ENCODE results near the gene MRPL40.
A peak's percentile ranks its signal among the peaks of the same experiment; 100 is the strongest.
"Not testable (repeated sequence)": the region's sequence is repeated elsewhere in the genome, so short reads cannot be mapped to it uniquely, and the experiment has no call there.

Gene MRPL40

GRCh38 chr22:19440411-19441195 is 8.3 kb downstream of the MRPL40 start:
- DNase-seq (ENCODE audit: low read depth), result no peak

GRCh38 chr22:19442166-19442565 is 9.8 kb downstream of the MRPL40 start:
- DNase-seq (ENCODE audit: low read depth), result no peak

GRCh38 chr22:19443544-19444211 is 11.3 kb downstream of the MRPL40 start:
- no peak for DNase-seq (ENCODE audit: low read depth)

DNA sequence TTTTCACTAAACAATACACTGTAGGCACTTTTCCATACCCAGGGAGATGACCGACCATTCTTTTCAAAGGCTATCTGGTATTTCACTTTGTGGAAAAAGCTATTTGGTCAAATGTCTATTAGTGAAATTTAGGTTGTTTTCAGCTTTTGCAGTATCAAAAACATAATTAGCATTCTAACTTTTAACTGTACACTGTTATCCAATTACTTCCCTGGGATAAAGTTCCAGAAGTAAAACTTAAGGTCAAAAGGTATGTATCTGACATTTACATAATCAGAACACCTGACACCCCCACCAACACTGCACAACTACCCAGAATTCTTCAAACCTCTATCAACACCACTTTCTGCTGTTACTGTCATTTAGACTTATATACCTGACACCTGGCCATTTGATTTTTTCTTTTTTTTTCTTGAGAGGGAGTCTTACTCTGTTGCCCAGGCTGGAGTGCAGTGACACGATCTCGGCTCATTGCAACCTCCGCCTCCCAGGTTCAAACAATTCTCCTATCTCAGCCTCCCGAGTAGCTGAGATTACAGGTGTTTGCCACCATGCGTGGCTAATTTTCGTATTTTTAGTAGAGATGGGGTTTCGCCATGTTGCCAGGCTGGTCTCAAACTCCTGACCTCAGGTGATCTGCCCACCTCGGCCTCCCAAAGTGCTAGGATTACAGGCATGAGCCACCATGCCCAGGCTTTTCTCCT is 13.1 kb downstream of the MRPL40 start:
- DNase-seq (ENCODE audit: low read depth), result not testable (repeated sequence)

- no peak for DNase-seq (ENCODE audit: low read depth)
Measured at GRCh38 chr22:19446603-19447329, 14.4 kb downstream of the MRPL40 start.

DNA sequence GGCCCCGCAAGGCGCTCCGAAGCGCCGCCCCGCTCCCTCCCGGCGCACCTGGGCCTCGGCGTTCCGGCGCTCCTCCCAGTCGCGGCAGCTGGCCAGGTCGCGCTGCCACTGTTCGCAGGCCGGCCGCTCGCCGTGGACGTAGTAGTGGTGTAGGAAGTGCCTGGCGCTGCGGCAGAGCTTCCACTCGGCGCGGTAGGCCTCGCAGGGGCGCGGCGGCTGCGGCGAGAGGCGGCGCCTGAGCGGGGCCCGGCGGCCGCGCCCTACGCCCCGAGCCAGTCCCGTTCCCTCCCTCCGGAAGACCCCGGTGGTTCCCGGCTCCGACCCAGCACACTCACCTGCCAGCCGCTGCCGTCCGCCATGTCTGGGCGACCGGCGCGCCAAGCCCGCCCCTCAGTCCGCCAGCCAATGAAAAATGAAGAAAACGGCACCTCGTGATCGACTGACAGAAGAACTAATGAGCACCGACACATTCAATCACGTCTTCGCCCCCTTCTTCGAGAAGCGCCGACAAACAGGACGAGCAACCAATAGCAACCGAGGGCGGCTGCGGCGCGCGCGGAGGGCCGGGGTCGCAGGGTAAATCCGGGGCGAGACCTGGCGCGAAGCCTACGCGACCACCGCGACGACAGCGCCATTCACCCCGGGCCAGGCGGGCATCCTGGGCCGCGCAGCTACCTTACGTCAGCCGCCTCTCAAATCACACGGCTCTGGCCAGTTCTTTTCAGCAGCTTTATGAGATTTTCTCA is 15.2 kb downstream of the MRPL40 start, which contains the start of gene C22orf39:
Gene C22orf39 (minus strand): TSS at position 382 of the 746 bp plus-strand sequence. CDS start 23 bp downstream, at position 359.
- DNase-seq (ENCODE audit: low read depth), result peak; percentile 70

DNA sequence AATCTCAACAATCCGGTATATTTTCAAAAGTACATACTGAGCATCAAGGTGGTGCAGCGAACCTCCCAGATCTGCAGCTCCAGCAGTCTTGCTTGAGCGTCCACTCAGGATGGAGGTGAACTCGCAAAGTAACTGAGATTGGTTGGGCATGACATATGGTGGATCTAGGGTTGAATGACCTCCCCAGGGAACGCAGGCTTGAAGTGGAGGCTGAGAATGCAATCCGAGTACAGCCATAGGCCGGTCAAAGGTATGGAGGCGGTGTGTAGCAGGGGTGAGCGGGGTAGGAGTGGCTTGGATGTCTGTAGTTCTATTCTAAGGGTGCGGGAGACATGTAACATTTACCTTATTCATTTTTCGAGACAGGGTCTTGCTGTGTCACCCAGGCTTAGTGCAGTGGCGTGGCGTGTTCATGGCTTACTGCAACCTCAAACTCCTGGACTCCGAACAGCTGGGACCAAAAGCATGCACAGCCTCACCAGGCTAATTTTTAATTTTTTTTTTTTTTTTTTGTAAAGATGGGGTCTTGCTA is 15.8 kb downstream of the MRPL40 start:
- DNase-seq (ENCODE audit: low read depth), result no peak

- no peak for DNase-seq (ENCODE audit: low read depth)
Measured at GRCh38 chr22:19448739-19449421, 16.5 kb downstream of the MRPL40 start.

GRCh38 chr22:19449422-19449767 is 17.1 kb downstream of the MRPL40 start:
- DNase-seq (ENCODE audit: low read depth), result no peak

GRCh38 chr22:19450363-19451175 is 18.2 kb downstream of the MRPL40 start:
- no peak for DNase-seq (ENCODE audit: low read depth)

DNA sequence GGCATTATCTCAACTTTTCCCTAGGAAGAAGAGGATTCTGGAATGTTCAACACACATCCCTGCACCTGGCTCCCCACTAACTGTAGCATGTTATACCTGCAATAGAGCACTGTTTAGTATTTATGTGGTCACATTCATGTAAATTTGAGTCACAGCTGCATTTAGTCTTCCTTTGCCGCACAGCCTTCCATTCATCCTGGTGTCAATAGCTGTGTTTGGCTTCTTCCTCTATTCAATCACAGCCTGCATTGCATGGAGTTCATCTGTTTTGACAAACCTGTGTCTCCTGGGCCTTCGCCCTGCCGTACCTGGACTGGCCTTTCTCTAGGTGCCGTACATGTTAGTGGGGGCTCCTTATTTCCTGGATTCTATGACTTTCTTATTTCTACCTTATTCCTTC is 19.2 kb downstream of the MRPL40 start:
- DNase-seq (ENCODE audit: low read depth), result no peak

GRCh38 chr22:19453718-19454117 is 21.4 kb downstream of the MRPL40 start:
- DNase-seq (ENCODE audit: low read depth), result no peak

DNA sequence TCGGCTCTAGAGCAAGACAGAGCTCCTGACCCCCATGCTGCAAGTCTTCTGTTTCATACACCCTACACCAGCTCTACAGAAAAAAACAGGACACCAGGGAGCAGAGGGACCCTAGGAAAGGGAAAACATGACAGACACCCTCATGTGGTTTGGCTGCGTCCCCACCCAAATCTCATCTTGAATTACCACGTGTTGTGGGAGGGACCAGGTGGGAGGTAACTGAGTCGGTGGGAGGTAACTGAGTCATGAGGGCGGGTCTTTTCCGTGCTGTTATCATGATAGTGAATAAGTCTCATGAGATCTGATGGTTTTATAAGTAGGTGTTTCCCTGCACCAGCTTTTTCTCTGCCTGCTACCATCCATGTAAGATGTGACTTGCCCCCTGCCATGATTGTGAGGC is 21.8 kb downstream of the MRPL40 start:
- DNase-seq (ENCODE audit: low read depth), result no peak

DNA sequence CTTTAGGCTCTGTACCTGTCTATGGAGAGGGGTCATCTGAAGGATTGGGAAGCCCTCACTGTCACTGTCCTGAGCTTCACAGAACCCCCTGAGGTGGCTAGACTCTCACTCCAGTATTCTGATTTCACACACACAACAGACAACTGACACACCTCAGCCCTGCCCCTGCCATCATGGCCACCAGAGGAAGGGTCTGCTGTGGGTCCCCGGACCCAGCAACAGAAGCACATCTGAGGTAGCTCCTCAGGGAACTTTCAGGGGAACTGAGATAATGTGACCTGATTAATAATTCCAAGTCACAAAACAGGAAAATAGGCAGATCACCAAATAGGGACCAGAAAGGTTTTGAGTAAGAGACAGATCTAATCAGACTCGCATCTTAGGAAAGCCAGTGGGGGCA is 22.7 kb downstream of the MRPL40 start:
- no peak for DNase-seq (ENCODE audit: low read depth)

- no peak for DNase-seq (ENCODE audit: low read depth)
Measured at GRCh38 chr22:19455585-19456370, 23.4 kb downstream of the MRPL40 start.

- DNase-seq (ENCODE audit: low read depth), result no peak
Measured at GRCh38 chr22:19456541-19456940, 24.2 kb downstream of the MRPL40 start.

DNA sequence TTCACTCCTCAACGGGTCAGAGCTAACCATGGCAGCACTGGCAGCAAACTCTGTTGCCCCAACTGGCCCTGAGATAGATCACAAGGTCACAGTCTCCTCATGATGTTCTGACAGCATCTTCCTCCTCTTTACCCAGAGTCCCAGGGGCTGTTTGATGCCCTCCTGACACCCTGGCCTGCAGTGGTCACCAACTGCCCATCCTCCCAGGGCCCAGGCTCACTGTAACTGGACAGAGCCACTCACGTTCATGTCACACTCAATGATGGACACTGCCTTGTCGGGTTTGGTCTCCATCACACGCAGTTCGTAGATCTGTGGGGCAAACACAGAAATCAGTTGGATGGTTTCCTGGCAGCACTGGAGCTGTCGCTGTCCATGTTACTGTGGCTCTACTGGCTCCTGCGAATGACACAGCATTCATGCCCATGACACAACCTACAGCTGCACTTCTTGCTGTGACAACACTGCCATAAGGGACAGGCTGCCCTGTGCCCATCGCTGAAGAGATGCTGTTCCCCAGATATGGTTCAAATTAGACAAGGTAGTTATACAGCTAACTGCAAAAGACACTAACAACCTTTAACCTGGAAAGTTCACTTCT is 25.6 kb downstream of the MRPL40 start:
- no peak for DNase-seq (ENCODE audit: low read depth)

- no peak for DNase-seq (ENCODE audit: low read depth)
Measured at GRCh38 chr22:19460036-19460435, 27.7 kb downstream of the MRPL40 start.

- DNase-seq (ENCODE audit: low read depth), result no peak
Measured at GRCh38 chr22:19461506-19461905, 29.2 kb downstream of the MRPL40 start.
